ENCODE results near the gene SMG6. TPM values are rescaled to one million over a fixed set of nuclear protein-coding genes. Genes with fewer than 3 reads are reported as not detected.

SMG6 gene
- total and polyA plus RNA-seq, 2 of the 4 experiments (the other 2 are of a cell fraction) = 16.3 to 30.3 TPM

DNA sequence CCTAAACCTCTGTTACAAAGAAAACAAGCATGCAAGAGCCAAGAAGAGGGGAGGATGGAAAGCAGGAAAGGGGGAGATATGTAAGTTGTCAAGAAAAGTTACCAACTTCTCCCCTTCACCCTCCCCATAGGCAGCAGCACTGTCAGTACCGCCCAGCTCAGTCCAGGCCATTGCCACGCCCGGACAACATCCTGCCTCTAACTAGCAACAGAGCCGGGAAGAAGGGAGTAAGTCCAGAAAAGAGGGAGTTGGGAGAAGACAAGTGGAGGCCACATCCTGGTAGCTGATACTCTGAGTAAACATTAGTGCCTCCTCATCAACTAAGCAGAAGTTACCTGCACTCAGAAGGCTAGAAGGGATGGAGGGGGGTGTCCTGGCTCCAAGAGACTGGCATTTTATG lies 113.6 kb downstream of the SMG6 start:
- Histone ChIP-seq H3K9ac (ENCODE audit: low read depth, low read length) (no peak overlapping the region), H3K4me2 (ENCODE audit: low read depth, low read length) (no peak overlapping the region), H4K8ac (ENCODE audit: low read depth in 2 of 2, low read length in 2 of 2) (peak overlapping the region; percentile 32 to 72; a peak in 3 of 4 replicates), H3K14ac (replicated peaks; ENCODE audit: low read depth, low read length) (peak overlapping the region; percentile 70), H3K4ac (ENCODE audit: low read depth, low read length) (peak overlapping the region; percentile 88), H4K91ac (ENCODE audit: insufficient read depth, low read depth, low read length) (peak overlapping the region; percentile 87), H2BK15ac (ENCODE audit: low read depth, low read length) (peak overlapping the region; percentile 96; the same call in 2 of the 3 replicates), H3K23ac (ENCODE audit: low read depth, low read length) (peak overlapping the region; percentile 63; the same call in 1 of the 2 replicates), H2BK120ac (ENCODE audit: low read depth, low read length) (peak overlapping the region; percentile 84), H2BK20ac (ENCODE audit: low read depth, low read length) (peak overlapping the region; percentile 57), H3K56ac (ENCODE audit: extremely low read depth, insufficient read depth, low read length) (no peak overlapping the region), H2AK9ac (replicated peaks; ENCODE audit: low read depth, low read length, poor library complexity) (peak overlapping the region; percentile 46), H3K79me1 (ENCODE audit: low read depth in 1 of 2, low read length in 2 of 2) (peaks cover 35 to 74% of the 10 kb centered on the region in 2 experiments), H3K4me1 (ENCODE audit: control insufficient read depth, insufficient read depth, low read length) (peaks cover 13% of the 10 kb centered on the region), H2AFZ (replicated peaks; ENCODE audit: low read length, poor library complexity) (peak overlapping the region; percentile 56), H3K27me3 (ENCODE audit: control insufficient read depth, insufficient read depth, low read length) (no peaks in the 10 kb centered on the region), H2AK5ac (ENCODE audit: low read depth, low read length) (peak overlapping the region; percentile 98), H3K18ac (ENCODE audit: low read depth, low read length) (peak overlapping the region; percentile 38), H3K4me3 (ENCODE audit: insufficient read depth, low read depth, low read length) (no peak overlapping the region), H3K27ac (ENCODE audit: insufficient read depth, low read length) (no peak overlapping the region), H4K20me1 (ENCODE audit: insufficient read depth, low read length) (no peaks in the 10 kb centered on the region), H4K5ac (ENCODE audit: low read depth, low read length) (peak overlapping the region; percentile 3; the same call in 1 of the 2 replicates), H2BK5ac (ENCODE audit: low read depth, low read length, poor library complexity, severe bottlenecking) (peak overlapping the region; percentile 3), H3K9me1 (ENCODE audit: insufficient read depth, low read length) (peaks cover 27% of the 10 kb centered on the region), H3K36me3 (ENCODE audit: control insufficient read depth, insufficient read depth, low read length) (peaks cover 29% of the 10 kb centered on the region), H3K9me3 (ENCODE audit: control insufficient read depth, insufficient read depth, low read length) (no peaks in the 10 kb centered on the region)
- no TSS peak for BruUV-seq (replicated peaks)
- POLR2A ChIA-PET (ENCODE audit: unreplicated experiment) = no interaction called here
- intact Hi-C loops (cut with micrococcal nuclease) = no loop called here
- no peak for ATAC-seq (ENCODE audit: low read depth)
- no peak for DNase-seq
- dilution Hi-C loops (cut with HindIII; ENCODE audit: low sequenced_read_pairs, unreplicated experiment) = no loop called here
- no CpG with 5 or more reads among the region's 4 CpGs for WGBS, 2 experiments (ENCODE audit: extremely low coverage in 2 of 2, insufficient read length in 1 of 2)
- TF ChIP-seq, protein P1, sequence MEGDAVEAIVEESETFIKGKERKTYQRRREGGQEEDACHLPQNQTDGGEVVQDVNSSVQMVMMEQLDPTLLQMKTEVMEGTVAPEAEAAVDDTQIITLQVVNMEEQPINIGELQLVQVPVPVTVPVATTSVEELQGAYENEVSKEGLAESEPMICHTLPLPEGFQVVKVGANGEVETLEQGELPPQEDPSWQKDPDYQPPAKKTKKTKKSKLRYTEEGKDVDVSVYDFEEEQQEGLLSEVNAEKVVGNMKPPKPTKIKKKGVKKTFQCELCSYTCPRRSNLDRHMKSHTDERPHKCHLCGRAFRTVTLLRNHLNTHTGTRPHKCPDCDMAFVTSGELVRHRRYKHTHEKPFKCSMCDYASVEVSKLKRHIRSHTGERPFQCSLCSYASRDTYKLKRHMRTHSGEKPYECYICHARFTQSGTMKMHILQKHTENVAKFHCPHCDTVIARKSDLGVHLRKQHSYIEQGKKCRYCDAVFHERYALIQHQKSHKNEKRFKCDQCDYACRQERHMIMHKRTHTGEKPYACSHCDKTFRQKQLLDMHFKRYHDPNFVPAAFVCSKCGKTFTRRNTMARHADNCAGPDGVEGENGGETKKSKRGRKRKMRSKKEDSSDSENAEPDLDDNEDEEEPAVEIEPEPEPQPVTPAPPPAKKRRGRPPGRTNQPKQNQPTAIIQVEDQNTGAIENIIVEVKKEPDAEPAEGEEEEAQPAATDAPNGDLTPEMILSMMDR (conservative IDR thresholded peaks at IDR 0.05; ENCODE audit: low read depth, low read length) = no peak
- no peak for TF ChIP-seq RFX5 (IDR thresholded peaks at IDR 0.05; ENCODE audit: low read depth, low read length)
- no peak for TF ChIP-seq CHD1 (IDR thresholded peaks at IDR 0.05; ENCODE audit: low read depth, low read length)
- TF ChIP-seq MXI1 (IDR thresholded peaks at IDR 0.05; ENCODE audit: borderline replicate concordance, low read depth, low read length) = no peak
- TF ChIP-seq, protein P2, sequence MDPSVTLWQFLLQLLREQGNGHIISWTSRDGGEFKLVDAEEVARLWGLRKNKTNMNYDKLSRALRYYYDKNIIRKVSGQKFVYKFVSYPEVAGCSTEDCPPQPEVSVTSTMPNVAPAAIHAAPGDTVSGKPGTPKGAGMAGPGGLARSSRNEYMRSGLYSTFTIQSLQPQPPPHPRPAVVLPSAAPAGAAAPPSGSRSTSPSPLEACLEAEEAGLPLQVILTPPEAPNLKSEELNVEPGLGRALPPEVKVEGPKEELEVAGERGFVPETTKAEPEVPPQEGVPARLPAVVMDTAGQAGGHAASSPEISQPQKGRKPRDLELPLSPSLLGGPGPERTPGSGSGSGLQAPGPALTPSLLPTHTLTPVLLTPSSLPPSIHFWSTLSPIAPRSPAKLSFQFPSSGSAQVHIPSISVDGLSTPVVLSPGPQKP (IDR thresholded peaks at IDR 0.05; ENCODE audit: borderline replicate concordance, low read depth, low read length) = no peak
- no peak for TF ChIP-seq RAD21 (IDR thresholded peaks at IDR 0.05; ENCODE audit: low read length)
- TF ChIP-seq, protein P3, sequence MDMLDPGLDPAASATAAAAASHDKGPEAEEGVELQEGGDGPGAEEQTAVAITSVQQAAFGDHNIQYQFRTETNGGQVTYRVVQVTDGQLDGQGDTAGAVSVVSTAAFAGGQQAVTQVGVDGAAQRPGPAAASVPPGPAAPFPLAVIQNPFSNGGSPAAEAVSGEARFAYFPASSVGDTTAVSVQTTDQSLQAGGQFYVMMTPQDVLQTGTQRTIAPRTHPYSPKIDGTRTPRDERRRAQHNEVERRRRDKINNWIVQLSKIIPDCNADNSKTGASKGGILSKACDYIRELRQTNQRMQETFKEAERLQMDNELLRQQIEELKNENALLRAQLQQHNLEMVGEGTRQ (IDR thresholded peaks at IDR 0.05; ENCODE audit: low read depth, low read length) = no peak
- in situ Hi-C loops (cut with MboI; ENCODE audit: low sequenced_read_pairs) = no loop called here
- CTCF ChIA-PET = interaction anchor here (0.7 kb wide), 1 partner anchor 42 kb away, joined by 3 read pairs; no protein-coding TSS in a partner anchor
